Measurements from ENCODE around the gene SLC22A2.
"Not testable (repeated sequence)": the region's sequence is repeated elsewhere in the genome, so short reads cannot be mapped to it uniquely, and the experiment has no call there.

The SLC22A2 gene

DNA sequence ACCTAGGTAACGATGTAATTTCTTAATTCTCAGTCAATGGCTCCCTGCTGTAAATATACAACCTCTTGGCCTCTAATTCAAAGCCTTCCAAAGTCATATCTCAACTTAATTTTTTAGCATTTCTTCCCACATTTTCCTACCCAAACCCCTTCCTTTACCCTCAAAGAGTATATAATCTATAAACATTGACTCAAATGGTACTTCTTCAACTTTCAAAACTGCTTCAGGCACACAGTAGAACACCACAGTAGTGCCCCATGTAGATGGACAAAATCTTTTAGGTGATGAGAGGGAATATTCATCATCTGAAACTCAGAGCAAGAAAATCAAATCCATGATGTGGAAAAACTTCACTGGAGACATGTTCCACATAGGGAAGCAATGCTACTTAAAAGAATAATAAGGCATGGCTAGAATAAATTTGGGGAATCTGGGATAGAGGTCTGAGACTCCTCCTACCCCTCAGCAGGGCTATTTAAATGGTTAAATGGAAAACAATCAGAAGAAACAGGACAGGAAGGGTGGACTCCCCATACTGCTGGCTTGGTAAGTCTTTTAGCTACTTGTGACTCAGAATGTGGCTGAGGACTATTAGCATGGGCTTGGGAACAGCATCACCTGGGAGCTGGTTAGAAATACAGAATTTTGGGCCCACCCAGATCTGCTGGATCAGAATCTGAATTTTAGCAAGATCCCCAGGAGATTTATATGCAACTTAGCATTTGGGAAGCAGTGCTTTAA lies 6.4 kb downstream of the SLC22A2 start:
- DNase-seq (ENCODE audit: low read depth in 2 of 2, low spot score in 1 of 2): no peak

DNA sequence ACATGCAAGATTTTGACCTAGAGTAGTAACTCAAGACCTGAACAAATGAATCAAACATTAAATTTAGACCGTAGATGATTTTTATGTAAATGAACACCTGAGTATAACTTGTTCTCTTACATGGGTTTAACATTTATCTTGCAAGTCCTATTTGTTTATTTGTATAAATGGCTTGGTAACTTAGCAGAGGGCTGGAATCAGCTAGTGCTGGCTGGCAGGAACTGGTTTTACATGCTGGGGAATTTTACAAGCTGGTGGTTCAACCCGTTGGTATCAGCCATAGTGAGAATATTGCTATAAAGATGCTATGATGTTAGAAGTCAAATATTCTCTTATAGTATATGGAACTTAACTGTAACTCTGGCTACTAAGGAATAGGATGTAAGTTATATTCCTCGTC lies 8.9 kb downstream of the SLC22A2 start:
- DNase-seq (ENCODE audit: low read depth in 2 of 2, low spot score in 1 of 2): no peak

DNA sequence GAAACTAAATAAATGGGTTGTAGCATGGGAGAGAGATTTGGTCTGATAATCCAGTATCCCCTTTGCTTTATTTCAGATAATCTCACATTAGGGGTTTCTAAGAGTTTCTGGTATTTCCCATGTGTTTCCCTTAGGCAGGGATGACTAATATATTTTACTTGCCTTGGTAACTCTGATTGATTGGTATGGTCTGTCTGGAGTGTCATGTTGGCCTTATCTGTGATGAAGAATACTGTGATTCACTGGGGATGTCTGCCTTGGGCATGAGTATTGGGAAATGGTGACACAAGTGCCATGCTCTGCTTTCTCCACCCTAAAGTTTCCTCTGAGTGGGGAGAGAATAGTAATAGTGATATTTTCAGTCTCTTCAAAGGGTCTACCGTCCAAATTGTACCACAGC lies 10.1 kb downstream of the SLC22A2 start:
- DNase-seq (ENCODE audit: low read depth in 2 of 2, low spot score in 1 of 2): no peak

DNA sequence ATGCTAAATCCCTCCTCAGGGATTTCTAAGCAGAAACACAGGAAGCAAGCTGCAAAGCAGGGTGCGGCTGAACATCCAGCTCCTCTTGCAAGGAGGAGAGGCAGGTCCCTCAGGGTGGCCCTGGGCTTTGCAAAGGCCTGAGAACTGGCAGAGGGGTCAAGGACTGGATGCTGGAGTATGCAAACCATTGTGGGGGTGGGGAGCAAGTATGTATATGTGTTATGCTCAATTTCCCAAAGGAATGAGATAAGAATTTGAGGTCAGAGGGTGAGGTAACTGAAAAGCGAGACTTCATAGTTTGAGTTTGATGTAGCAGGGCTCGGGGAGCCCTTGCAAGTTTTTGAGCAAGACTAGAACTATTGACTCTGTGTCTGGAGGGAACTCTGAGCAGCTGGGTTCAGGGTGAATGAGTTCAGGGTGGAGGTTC lies 11.2 kb downstream of the SLC22A2 start:
- no peak for DNase-seq (ENCODE audit: low read depth in 2 of 2, low spot score in 1 of 2)

DNA sequence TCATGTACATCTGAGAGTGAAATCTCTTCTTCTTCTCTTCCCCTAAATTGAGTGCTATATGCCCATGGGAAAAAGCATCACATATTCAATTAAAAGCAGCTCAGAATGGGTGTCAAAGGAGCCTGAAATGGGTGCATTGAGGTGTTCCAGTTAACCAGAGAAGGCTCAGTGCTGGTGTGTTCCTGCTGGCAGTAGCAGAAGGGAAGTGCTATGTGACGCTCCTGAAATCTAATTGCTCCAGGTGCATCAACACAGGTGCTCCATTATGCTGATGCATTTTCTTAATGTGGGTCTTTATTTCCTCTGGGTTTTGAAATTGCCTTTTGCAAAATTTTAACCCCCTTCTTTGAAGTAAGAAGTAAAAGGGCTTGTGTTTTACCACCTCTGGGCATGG lies 17.9 kb downstream of the SLC22A2 start:
- no peak for DNase-seq (ENCODE audit: low read depth in 2 of 2, low spot score in 1 of 2)

DNA sequence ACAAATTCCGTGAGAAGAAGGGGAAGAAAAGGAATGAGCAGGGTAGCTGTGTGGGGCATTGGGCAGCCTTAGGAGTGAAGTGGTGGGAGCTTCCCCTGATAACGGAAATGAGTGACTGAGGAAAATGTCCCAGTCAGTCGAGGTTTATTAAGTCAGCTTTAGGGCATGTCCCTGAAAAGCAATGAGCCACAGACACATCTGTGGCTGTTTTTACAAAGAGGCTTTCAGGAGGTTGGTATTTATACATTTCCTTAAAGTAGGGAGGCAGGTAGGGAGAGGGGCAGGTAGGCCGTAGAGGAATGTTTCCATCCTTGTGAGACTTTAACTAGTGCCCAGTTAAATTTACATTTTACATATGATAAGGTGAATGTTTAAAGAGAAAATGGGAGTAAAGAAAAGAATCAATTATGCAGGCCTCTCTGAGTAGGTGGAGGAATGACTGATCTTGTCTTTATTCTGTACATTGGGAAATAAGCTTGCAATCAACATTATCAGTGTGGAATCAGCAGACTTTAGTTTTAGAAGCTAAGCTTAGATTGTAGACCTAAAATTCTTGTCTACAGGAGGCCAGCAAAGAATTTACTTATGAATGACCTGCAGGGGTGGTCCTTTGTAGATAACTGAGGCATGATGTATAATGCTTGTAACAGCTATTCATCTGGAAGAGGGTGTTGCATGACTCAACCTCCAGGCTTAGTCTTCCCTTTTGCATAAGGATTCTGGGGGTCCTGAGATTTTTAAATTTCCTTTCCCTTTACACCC lies 18.5 kb downstream of the SLC22A2 start:
- no peak for DNase-seq (ENCODE audit: low read depth in 2 of 2, low spot score in 1 of 2)

DNA sequence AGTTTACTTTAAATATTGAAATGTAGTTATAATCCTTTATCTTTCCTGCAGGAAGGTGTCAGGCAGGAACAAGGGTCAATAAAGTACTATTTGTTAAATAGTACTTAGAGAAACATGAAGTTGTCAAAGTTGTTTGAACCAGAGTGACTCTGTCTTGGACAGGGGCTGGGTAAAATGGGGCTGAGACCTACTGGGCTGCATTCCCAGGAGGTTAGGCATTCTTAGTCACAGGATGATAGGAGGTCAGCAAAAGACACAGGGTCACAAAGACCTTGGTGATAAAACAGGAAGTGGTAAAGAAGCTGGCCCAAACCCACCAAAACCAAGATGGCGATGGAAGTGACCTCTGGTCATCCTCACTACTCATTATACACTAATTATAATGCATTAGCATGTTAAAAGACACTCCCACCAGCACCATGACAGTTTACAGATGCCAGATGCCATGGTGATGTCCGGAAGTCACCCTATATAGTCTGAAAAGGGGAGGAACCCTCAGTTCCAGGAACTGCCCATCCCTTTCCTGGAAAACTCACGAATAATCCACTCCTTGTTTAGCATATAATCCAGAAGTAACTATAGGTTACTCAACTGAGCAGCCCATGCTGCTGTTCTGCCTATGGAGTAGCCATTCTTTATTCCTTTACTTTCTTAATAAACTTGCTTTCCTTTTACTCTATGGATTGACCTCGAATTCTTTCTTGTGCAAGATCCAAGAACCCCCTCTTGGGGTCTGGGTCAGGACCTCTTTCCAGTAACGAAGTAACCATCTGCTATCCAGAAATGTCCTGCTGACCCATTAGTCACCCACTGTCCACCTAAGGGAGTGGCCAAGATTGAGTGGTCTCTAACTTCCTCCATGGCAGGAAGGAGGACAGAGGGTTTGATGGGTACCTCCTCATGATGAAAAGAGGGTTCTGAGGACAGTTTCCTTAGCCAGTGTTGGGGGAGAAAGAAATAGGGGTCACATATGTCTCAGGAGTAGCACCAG lies 19.6 kb downstream of the SLC22A2 start:
- DNase-seq (ENCODE audit: low read depth in 2 of 2, low spot score in 1 of 2): no peak

DNA sequence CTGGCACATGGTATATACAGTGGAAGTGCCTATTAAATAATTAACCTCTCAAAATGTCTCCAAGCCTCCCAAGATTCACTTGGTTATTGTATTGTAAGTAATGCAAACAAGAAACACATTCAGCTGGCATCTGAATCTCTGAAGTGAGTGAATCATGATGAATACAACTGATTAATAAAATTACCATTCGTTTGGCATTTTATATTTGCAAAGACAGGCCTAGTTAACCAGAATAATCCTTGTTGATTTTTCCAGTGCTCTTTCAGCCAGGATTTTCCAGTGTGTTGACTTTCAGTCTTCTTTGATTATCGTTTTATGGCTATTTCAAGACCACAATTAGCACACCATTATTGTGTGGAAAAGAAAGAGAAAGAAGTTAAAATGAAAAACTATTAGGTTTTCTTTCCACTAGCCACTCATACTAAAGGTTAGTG lies 20.3 kb downstream of the SLC22A2 start:
- DNase-seq (ENCODE audit: low read depth in 2 of 2, low spot score in 1 of 2): no peak

DNA sequence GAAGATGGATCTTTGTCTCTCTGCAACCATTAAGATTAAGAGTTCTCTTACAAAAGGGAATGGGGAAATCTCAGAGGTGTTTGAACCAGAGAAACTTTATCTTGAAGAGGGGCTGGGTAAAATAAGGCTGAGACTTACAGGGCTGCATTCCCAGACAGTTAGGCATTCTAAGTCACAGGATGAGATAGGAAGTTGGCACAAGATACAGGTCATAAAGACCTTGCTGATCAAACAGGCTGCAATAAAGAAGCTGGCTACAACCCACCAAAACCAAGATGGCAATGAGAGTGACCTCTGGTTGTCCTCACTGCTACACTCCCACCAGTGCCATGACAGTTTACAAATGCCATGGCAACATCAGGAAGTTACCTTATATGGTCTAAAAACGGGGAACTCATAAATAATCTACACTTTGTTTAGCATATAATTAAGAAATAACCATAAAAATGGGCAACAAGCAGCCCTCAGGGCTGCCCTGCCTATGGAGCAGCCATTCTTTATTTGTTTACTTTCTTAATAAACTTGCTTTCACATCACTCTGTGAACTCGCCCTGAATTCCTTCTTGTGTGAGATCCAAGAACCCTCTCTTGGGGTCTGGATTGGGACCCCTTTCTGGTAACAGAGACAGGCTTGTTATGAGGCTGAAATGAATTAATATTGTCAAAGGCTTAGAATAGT lies 20.9 kb downstream of the SLC22A2 start:
- not testable (repeated sequence) for DNase-seq (ENCODE audit: low read depth in 2 of 2, low spot score in 1 of 2)

DNA sequence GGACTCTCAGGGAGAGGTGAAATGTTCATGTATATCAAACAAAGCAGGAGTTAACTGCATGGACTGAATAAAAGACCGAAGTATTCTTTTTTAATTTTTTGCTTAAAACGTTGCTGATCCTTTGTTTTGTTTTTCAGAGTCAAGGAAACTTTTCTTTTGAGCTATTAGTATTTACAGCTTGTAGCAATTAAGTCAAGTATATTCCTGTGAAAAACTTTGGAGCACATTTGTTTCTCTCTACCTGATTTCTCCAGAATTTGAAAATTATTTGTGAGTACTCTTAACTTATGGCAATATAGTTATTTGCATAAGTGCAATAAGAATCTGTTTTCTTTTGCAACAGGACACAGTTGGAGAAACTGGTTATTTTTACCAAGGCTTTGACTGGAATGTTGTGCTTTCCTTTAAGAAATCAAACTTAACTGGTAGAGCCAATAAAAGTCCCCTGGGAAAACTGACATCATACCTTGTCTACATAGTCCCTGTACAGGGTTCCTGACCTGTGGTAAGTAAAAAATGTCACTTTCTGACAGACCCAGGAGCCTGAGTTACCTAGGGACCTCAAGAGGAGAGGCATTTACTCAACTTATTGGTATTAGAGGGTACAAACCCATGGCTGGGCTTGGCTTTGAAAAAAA lies 22.3 kb downstream of the SLC22A2 start:
- DNase-seq (ENCODE audit: low read depth in 2 of 2, low spot score in 1 of 2): not testable (repeated sequence)

DNA sequence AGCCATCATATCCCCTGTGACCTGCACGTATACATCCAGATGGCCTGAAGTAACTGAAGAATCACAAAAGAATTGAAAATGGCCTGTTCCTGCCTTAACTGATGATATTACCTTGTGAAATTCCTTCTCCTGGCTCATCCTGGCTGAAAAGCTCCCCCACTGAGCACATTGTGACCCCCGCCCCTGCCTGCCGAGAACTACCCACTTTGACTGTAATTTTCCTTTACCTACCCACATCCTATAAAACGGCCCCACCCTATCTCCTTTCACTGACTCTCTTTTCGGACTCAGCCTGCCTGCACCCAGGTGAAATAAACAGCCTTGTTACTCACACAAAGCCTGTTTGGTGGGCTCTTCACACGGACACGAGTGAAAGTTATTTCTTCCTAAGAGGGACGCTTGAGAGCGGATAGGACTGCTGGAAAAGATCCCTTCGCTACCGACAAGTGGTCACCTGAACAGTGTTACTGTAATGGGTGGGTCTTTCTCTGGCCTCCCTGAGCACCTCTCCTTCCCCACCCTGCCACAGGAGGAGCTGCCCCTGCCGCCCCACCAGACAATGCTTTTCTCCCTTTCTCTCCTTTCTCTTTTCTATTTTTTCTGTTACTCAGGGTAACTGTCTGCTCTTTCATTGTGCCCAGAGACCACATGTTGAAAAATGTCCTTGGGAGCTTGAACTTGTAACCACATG lies 24.5 kb downstream of the SLC22A2 start:
- not testable (repeated sequence) for DNase-seq (ENCODE audit: low read depth in 2 of 2, low spot score in 1 of 2)

DNA sequence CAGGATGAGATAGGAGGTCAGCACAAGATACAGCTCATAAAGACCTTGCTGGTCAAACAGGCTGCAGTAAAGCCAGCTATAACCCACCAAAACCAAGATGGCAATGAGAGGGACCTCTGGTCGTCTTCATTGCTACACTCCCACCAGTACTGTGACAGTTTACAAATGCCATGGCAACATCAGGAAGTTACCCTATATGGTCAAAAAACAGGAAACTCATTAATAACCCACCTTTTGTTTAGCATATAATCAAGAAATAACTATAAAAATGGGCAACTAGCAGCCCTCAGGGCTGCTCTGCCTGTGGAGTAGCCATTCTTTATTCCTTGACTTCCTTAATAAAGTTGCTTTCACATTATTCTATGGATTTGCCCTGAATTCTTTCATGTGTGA lies 30.9 kb downstream of the SLC22A2 start:
- no peak for DNase-seq (ENCODE audit: low read depth in 2 of 2, low spot score in 1 of 2)

DNA sequence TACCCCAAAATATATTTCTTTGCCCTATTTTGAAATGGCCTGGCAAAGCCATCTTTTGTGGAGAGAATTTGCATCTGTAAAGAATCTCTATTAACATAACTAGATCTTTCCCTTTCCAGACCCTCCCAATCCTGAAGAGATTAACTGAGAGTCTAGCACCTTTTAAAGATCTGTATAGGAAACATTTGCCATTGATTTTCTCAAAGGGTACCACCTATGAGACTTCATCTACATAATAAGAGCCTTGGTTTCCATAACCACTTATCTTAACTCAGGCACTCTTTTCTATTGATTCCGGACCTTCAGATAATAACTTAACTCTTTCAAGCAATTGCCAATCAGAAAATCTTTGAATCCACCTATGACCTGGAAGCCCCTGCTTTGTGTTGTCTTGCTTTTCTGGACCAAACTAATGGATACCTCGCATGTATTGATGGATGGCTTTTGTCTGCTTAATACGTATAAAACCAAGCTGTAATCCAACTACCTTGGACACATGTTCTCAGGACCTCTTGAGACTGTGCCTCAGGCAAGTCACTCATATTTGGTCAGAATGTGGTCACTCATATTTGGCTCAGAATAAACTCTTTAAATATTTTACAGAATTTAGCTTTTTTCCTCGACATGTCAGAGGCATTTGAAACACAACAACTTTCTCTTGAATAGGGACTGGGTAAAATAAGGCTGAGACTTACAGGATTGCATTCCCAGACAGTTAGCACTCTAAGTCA lies 31.4 kb downstream of the SLC22A2 start:
- DNase-seq (ENCODE audit: low read depth in 2 of 2, low spot score in 1 of 2): no peak

DNA sequence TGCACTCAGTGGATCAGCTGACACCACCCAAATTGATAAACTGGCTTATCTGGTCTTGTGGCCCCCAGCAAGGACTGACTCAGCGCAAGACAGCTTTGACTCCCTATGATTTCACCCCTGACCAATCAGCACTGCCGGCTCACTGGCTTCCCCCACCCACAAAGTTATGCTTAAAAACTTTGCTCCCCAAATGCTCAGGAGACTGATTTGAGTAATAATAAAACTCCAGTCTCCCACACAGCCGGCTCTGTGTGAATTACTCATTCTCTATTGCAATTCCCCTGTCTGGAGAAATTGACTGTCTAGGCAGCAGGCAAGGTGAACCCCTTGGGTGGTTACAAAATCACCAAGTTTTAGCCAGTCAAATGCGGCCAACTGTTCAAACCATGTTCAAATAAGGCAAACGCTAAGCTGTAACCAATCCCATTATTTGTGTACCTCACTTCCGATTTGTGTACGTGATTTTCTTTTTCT lies 32.5 kb downstream of the SLC22A2 start:
- no peak for DNase-seq (ENCODE audit: low read depth in 2 of 2, low spot score in 1 of 2)

DNA sequence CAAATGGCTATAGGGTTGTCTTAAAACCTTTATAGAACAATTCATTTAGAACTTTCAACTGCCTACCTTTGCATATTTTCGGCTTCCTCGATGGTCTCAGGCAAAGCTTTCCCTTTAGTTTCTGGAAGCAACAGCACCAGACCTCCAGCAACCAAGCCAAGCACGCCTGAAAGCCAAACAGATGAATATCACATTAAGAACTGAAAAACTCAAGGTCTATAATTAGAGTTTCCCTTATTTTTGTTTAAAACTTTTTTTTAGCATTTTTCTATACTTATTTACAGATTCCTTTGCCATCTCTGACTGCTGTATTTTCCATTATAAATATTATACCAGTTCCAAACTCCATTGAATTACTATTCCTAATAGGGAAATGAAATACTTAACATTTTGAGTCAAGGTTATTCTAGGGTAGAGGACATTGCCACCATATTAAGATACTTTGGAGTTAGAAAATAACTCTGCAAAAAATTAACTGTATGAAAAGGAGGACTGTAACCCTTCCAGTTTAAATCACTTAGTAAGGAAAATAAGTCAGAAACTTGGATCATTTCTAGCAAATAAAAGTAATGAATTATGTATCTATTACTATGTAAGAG lies 33.9 kb downstream of the SLC22A2 start:
- DNase-seq (ENCODE audit: low read depth in 2 of 2, low spot score in 1 of 2): no peak

DNA sequence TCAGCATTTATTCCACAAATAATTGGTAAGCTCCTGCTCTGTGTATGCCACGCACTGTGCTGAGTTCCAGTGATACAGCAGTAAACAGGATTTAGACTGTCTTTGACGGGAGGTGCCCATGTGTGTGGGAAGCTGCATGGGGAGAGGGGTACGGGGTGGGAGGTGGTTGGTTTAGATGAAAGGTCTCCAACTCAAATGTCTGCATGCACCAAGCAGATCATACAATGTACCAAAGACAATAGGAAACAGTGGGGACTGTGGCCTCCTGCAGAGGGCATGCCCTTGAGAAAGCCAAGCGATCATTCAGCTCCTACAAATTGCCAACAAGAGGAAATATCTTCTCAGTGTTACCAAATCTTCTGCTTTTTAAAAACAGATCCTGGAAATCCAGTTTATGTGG lies 36.1 kb downstream of the SLC22A2 start:
- no peak for DNase-seq (ENCODE audit: low read depth in 2 of 2, low spot score in 1 of 2)

DNA sequence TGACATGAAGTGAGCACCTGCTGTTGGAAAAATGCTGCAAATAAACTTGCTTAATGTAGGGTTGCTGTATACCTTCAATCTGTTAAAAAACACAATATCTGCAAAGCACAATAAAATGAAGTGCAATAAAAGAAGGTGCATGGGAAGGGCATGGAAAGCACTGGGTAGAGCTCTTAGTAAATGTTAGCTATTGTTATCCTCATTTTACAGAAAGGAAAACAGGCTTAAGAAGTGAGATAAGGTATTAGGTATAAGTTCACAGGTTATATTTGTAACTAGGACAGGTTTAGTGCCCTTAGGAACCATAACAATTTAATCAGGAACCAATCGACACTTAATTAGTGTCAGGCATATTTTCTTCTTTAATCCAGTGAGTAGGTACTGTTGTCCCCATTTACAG lies 36.7 kb downstream of the SLC22A2 start:
- no peak for DNase-seq (ENCODE audit: low read depth in 2 of 2, low spot score in 1 of 2)

DNA sequence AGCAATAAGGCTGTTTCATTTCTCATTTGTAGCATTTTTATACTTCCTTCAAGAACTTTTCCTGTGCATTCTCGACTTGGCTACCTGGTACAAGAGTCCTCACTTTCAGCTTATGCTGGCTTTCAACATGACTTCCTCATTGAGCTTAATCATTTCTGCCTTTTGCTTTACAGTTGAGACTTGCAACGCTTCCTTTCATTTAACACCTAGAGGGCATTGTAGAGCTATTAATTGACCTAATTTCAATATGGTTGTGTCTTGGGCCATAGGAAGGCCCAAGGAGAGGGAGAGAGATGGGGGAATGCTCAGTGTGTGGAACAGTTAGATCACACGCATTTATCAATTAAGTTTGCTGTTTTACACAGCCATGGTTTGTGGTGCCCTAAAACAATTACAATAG lies 37.2 kb downstream of the SLC22A2 start:
- DNase-seq (ENCODE audit: low read depth in 2 of 2, low spot score in 1 of 2): no peak

DNA sequence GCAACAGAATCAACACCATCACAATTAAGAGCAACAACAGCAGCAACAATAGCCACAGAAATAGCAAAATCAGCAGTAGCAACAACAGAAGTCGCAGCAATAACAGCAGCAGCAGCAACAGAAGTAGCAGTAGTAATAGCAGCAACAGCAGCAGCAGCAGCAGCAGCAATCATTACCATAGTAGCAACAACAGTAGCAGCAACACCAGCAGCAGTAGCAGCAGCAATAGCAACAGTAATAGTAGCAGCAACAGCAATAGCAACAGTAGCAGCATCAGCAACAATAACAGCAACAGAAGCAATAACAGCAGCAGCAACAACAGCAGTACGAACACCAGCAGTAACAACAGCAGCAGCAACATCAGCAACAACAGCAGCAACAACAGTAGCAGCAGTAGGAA lies 39.8 kb downstream of the SLC22A2 start:
- no peak for DNase-seq (ENCODE audit: low read depth in 2 of 2, low spot score in 1 of 2)
